Natural killer cell (primary cell): Measurements from ENCODE around the gene ZNF576. TPM values are rescaled to one million over a fixed set of nuclear protein-coding genes. Genes with fewer than 3 reads are reported as not detected.

Source experiments
- ATAC-seq, 3 donors: fragments of 150-1000 bp in 2 of 3; fragments of 200-7000 bp in 1 of 3; cut with Tn5 transposase; 1 replicate in 1 of 3; 2 replicates in 2 of 3; pipeline ENCODE4 v1.10.0; 2021; ENCODE audit warnings: mild to moderate bottlenecking in 2 of 3, moderate library complexity in 2 of 3
- DNase-seq, 2 donors: peaks; one replicate each; pipeline versions ENCODE4 v3.0.0 to v3.0.0-alpha.2; 2013 to 2021; ENCODE audit warnings: mixed read lengths in 1 of 2
- H3K27ac ChIP-seq: one replicate; pipeline ENCODE4 v1.5.1; 2013; ENCODE audit warnings: mild to moderate bottlenecking, low read length
- H3K27me3 ChIP-seq: one replicate; pipeline ENCODE4 v1.6.1; 2013; ENCODE audit warnings: low read length; ENCODE audit not compliant: control insufficient read depth, insufficient read depth
- H3K36me3 ChIP-seq: one replicate; pipeline ENCODE4 v1.6.1; 2013; ENCODE audit warnings: low read length; ENCODE audit not compliant: control insufficient read depth, insufficient read depth
- H3K4me1 ChIP-seq: one replicate; pipeline ENCODE4 v1.6.1; 2013; ENCODE audit warnings: low read length; ENCODE audit not compliant: control insufficient read depth, insufficient read depth
- H3K4me3 ChIP-seq: one replicate; pipeline ENCODE4 v1.5.1; 2013; ENCODE audit warnings: low read length
- H3K9me3 ChIP-seq: one replicate; pipeline ENCODE4 v1.6.1; 2013; ENCODE audit warnings: low read length; ENCODE audit not compliant: control insufficient read depth, insufficient read depth
- H3K27ac Mint-ChIP-seq, 2 donors: one replicate each; pipeline ENCODE4 v1.8.0; 2022; ENCODE audit warnings: mild to moderate bottlenecking in 2 of 2, mixed read lengths in 2 of 2, moderate library complexity in 1 of 2
- H3K27me3 Mint-ChIP-seq, 2 donors: one replicate each; pipeline ENCODE4 v1.8.0; 2022; ENCODE audit warnings: low read depth in 2 of 2, mixed read lengths in 2 of 2
- H3K36me3 Mint-ChIP-seq: one replicate; pipeline ENCODE4 v1.8.0; 2022; ENCODE audit warnings: mixed read lengths
- H3K4me1 Mint-ChIP-seq, 2 donors: one replicate each; pipeline ENCODE4 v1.8.0; 2022; ENCODE audit warnings: mixed read lengths in 2 of 2
- H3K4me3 Mint-ChIP-seq: one replicate; pipeline ENCODE4 v1.8.0; 2022; ENCODE audit warnings: mild to moderate bottlenecking, moderate library complexity, mixed read lengths
- H3K9me3 Mint-ChIP-seq, 2 donors: one replicate each; pipeline ENCODE4 v1.8.0; 2022; ENCODE audit warnings: mixed read lengths in 2 of 2
- WGBS: methylation state at CpG from one replicate; pipeline ENCODE4 v1.1.7; 2013; ENCODE audit warnings: missing lambda C conversion rate; ENCODE audit not compliant: insufficient coverage; 5-methylcytosine and 5-hydroxymethylcytosine counted together
- intact Hi-C: fragments of 100-400 bp; cut with micrococcal nuclease; formaldehyde crosslinking; loops from one replicate; pipeline ENCODE4 v1.14.2; 2022
- total RNA-seq, 4 donors: library from RNA; stranded (reverse); fragments of 120-200 nt in 1 of 4; gene quantifications; one replicate each; pipeline versions ENCODE4 v1.2.3 to v1.2.4, GENCODE V29; 2013 to 2022
- TF ChIP-seq, protein P1 (sequence below): fragments of 200-600 bp; IDR thresholded peaks from one replicate; pipeline ENCODE4 v1.8.0; 2022; ENCODE audit warnings: antibody characterized with exemption

ZNF576 gene
- total RNA-seq, 3 donors from 2014 or later (not counting 1 experiment from before 2014, with no cell fraction given) = 4.0 to 10.4 (median 5.8) TPM

DNA sequence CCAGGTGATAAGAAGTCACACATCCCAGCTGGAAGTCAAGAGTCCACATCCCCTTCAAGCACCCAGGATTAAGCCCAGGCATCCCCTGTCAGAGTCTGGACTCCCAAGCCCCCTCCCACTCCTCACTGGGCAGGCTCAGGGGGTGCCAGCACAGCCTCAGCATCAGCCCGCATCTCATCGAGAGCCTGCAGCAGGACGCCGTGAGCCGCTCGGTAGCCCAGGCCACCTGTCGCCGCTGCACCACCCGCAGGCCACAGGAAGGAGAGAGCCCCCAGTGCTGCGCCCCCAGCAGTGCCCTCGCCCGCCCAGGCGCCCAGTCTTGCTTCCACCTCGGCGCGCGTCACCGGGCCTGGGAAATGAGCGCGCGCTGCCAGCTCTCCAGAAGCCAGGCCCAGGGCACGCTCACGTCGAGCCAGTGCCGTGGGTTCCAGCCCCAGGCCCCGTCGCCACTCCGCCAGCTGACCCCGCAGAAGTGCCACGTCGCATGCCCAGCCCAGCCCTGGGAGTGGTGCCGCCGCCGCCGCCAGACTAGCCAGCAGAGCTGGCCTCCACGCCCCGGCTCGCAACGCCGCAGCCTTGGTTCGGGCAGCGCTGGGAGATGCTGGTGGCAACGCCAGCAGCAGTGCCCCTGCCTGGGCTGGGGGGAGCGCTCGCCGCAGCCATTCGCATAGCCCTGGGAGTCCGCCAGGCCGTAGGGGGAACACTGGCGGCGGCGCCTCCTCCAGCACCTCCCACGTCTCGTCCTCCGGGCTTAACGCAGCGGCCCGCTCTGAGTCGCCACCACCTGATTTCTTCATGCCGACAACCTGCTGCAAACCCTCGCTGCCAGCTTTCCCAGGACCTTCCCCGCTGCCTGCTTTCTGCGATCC, 4.3 kb upstream of the ZNF576 start:
- Mint-ChIP-seq H3K27ac (peak overlapping the region in 1 of 2 donors; percentile 86), H3K4me1 (peaks cover 32 to 53% of the 10 kb centered on the region in 2 donors), H3K4me3 (no peak overlapping the region), H3K27me3 (no peaks in the 10 kb centered on the region), H3K36me3 (no peaks in the 10 kb centered on the region), H3K9me3 (no peaks in the 10 kb centered on the region)
- no peak for DNase-seq
- peaks cover 11% of the 10 kb centered on the region for H3K36me3 ChIP-seq
- TF ChIP-seq, protein P1, sequence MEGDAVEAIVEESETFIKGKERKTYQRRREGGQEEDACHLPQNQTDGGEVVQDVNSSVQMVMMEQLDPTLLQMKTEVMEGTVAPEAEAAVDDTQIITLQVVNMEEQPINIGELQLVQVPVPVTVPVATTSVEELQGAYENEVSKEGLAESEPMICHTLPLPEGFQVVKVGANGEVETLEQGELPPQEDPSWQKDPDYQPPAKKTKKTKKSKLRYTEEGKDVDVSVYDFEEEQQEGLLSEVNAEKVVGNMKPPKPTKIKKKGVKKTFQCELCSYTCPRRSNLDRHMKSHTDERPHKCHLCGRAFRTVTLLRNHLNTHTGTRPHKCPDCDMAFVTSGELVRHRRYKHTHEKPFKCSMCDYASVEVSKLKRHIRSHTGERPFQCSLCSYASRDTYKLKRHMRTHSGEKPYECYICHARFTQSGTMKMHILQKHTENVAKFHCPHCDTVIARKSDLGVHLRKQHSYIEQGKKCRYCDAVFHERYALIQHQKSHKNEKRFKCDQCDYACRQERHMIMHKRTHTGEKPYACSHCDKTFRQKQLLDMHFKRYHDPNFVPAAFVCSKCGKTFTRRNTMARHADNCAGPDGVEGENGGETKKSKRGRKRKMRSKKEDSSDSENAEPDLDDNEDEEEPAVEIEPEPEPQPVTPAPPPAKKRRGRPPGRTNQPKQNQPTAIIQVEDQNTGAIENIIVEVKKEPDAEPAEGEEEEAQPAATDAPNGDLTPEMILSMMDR = no peak
- ATAC-seq = no peak
- H3K9me3 ChIP-seq = no peaks in the 10 kb centered on the region
- WGBS = 97% methylated on average over 63 of the region's 63 CpGs
- intact Hi-C loops = no loop called here
- H3K27me3 ChIP-seq = no peaks in the 10 kb centered on the region
- H3K4me1 ChIP-seq = peaks cover 28% of the 10 kb centered on the region
- H3K27ac ChIP-seq = no peak overlapping the region
- no peak overlapping the region for H3K4me3 ChIP-seq

DNA sequence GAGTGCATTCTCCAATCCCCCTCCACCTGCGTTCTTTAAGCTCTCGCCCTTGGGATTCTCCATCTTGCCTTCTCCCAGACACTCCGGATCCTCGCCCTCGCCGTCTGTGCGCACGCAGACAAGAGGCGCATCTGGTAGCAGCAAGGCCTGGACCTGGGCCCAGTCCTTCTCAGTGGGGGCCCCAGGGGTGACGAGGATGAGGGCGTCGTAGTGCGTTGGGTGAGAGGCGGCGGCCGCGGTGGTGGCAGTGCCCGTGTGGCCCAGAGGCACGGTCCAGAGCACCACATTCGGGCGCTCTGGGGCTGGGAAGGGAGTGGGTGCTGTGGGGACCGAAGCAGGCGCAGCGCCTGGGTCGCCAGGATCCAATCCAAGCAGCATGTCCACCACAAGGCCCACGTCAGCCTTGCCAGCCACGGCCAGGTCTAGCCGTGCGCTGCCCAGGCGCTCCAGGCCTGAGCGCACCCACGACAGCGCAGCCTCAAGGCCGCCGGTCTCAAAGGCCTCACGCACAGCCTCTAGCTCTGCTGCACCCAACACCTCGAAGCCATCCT, 3.5 kb upstream of the ZNF576 start:
- H3K4me1 ChIP-seq = peaks cover 35% of the 10 kb centered on the region
- no peaks in the 10 kb centered on the region for H3K9me3 ChIP-seq
- H3K4me3 Mint-ChIP-seq = peak overlapping the region; percentile 39
- no peaks in the 10 kb centered on the region for H3K9me3 Mint-ChIP-seq
- H3K36me3 Mint-ChIP-seq = no peaks in the 10 kb centered on the region
- no peaks in the 10 kb centered on the region for H3K27me3 ChIP-seq
- TF ChIP-seq, protein P1 = no peak
- intact Hi-C loops = no loop called here
- no peak for DNase-seq
- H3K4me3 ChIP-seq = no peak overlapping the region
- peaks cover 39 to 61% of the 10 kb centered on the region in 2 donors for H3K4me1 Mint-ChIP-seq
- peak overlapping the region in 1 of 2 donors; percentile 86 for H3K27ac Mint-ChIP-seq
- no peak for ATAC-seq
- 97% methylated on average over 37 of the region's 37 CpGs for WGBS
- no peak overlapping the region for H3K27ac ChIP-seq
- H3K36me3 ChIP-seq = peaks cover 11% of the 10 kb centered on the region
- H3K27me3 Mint-ChIP-seq = no peaks in the 10 kb centered on the region

DNA sequence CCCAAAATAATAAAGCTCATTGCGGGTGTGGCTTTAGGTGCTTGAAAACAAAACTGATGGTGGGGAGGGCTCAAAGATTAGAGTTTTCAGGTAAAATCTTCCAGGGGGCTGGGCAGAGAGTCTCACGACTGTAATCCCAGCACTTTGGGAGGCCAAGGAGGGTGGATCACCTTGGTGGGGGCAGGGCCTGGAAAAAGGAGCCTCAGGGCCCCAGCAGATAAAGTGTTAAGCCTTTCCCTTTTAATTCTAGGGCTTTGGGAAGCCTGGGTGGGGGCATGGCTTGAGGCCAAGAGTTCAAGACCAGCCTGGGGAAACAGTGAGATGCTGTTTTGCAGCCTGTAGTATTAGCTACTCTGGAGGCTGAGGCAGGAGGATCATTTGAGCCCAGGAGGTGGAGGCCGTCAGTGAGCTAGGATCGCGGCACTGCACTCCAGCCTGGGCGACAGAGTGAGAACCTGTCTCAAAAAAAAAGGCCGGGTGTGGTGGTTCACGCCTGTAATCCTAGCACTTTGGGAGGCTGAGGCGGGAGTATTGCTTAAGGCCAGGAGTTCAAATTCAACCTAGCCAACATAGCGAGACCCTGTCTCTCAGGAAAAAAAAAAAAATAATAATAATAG, 2.2 kb upstream of the ZNF576 start:
- intact Hi-C loops = loop anchor here (1.0 kb wide), 2 partner anchors 39 to 60 kb away; no protein-coding TSS in a partner anchor
- WGBS = 93% methylated on average over 10 of the region's 10 CpGs

More for the DNA sequence above, 2.2 kb upstream of the ZNF576 start:
- H3K4me1 ChIP-seq = peaks cover 35% of the 10 kb centered on the region
- Mint-ChIP-seq H3K36me3 (no peaks in the 10 kb centered on the region), H3K4me3 (peak overlapping the region; percentile 97), H3K27me3 (no peaks in the 10 kb centered on the region), H3K27ac (peak overlapping the region; percentile 98 to 100), H3K4me1 (peaks cover 44 to 62% of the 10 kb centered on the region in 2 donors), H3K9me3 (no peaks in the 10 kb centered on the region)
- H3K27me3 ChIP-seq = no peaks in the 10 kb centered on the region
- peak overlapping the region; percentile 64 for H3K4me3 ChIP-seq
- H3K36me3 ChIP-seq = peaks cover 15% of the 10 kb centered on the region
- no peak for DNase-seq
- H3K27ac ChIP-seq = no peak overlapping the region
- TF ChIP-seq, protein P1 = no peak
- H3K9me3 ChIP-seq = no peaks in the 10 kb centered on the region
- ATAC-seq = no peak
